Ramos (cell line): ENCODE results near the gene PPFIA3.
"Not testable (repeated sequence)": the region's sequence is repeated elsewhere in the genome, so short reads cannot be mapped to it uniquely, and the experiment has no call there.

Source experiments
- in situ Hi-C: fragments of 300-500 bp; cut with MboI; formaldehyde crosslinking; loops from one replicate; pipeline ENCODE4 v1.14.3; 2022; ENCODE audit warnings: low sequenced_read_pairs; ENCODE audit not compliant: unreplicated experiment

PPFIA3 gene

DNA sequence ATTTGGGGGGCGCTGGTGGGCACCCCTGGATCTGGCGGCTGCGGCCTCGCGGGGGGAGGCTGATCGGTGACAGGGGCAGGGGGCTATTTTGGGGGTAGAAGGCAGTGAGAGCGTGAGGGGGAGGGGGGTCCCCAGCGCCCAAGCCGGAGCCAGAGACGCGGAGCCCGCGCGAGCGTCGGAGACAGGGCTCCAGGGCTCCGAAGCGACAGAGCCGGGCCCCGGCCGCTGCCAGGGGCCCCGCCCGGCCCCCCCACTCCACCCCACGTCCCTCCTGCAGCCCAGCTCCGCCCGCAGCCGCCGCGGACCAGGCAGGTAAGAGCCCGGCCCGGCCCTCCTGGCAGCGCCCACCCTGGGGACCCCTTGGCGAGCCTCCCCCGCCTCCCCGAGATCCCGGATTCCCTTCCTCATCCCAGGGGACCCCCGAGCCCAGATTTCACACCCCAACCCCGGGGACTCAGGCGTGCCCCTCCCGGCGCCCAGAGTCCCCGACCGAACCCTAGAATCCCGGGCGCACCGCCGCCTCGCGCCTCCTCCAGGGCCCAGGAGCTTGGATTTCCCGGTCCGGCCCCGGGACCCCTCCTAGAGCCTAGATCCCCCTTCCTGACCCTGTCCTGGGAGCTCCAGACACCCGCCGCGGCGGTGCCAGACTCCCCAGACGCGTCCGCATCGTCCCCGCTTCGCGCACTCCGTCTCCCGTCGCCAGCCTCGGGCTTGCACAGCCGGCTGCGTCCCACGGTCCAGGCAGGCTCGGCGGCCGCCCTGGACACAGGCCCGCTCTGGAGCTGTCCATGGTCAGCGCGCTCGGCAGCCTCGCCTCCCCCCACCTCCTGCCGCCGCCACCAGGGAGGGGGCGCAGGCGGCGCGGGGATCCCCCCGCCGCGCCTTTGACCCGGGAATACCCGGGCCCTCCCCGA is at the start of gene PPFIA3:
TSS of gene PPFIA3 (plus strand) at position 134 of the 914 bp plus-strand sequence. CDS start 8,330 bp downstream, outside the sequence.
- in situ Hi-C loops: no loop called here

GRCh38 chr19:49070416-49070815 is 48.9 kb upstream of the PPFIA3 start:
- in situ Hi-C loops: no loop called here

- in situ Hi-C loops: no loop called here
Measured at GRCh38 chr19:49071860-49072547, 47.3 kb upstream of the PPFIA3 start.

DNA sequence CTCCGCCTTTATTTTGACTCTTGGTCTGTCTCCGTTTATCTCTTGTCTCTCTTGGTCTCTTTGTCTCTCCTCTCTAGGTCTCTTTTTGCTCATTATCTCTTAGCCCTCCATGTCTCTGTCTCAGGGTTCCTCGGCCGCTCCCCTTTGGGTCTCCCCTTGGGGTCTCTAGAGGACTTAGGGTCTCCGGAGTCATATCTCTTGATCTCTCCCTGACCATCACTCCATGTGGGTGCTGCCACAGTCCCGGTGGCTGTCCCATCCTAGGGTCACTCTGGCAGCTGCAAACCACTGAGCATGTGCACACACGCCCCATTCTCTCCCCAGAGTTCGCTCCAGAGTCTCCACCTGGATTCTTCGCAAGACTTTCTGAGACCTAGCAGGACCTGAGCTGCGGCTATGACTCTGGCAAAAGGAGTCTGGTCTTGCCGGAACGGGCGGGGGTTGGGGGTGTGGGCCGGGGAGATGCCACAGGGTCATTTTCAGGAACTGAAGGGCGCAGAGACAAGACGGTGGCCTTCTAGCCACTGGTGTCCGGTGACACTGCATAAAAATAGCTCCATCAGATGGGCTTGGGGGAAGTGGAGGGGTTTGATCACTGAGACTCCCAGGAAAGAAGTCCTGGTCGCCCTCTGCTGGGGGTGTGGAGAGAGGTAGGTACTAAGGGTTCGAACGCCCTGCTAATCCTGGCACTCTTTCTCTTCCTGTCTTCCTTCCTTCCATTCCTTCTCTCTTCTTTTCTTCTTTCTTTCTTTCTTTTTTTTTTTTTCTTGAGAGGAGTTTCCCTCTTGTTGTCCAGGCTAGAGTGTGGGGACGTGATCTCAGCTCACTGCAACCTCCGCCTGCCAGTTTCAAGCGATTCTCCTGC is 45.6 kb upstream of the PPFIA3 start:
- in situ Hi-C loops: no loop called here

GRCh38 chr19:49074869-49075268 is 44.5 kb upstream of the PPFIA3 start:
- in situ Hi-C loops: not testable (repeated sequence)

GRCh38 chr19:49080392-49080791 is 39.0 kb upstream of the PPFIA3 start:
- in situ Hi-C loops: no loop called here

- in situ Hi-C loops: no loop called here
Measured at GRCh38 chr19:49081273-49081672, 38.1 kb upstream of the PPFIA3 start.

- in situ Hi-C loops: no loop called here
Measured at GRCh38 chr19:49084206-49085019, 34.9 kb upstream of the PPFIA3 start.

- in situ Hi-C loops: no loop called here
Measured at GRCh38 chr19:49085020-49085867, 34.1 kb upstream of the PPFIA3 start, which contains the start of gene SNRNP70. Gene SNRNP70 (plus strand): TSS chr19:49085451. CDS start chr19:49086415, 964 bp downstream.

DNA sequence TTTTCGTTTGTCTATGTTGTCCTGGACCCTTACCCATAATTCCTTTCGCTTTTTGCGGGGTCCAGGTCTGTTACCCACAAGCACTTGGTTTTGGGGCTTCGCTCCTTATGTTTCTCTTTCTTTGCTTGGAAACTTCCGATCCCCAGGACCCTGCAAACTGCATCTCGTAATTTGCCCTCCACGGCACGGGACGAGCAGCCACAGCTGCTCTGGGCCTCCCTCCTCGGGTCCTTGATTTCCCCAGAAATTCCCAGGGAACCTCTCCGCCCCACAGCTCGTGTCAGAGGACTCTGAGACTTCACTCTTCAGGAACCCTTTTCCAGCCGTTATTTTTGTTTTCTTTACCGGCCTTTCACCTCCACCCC is 33.5 kb upstream of the PPFIA3 start:
- in situ Hi-C loops: no loop called here

DNA sequence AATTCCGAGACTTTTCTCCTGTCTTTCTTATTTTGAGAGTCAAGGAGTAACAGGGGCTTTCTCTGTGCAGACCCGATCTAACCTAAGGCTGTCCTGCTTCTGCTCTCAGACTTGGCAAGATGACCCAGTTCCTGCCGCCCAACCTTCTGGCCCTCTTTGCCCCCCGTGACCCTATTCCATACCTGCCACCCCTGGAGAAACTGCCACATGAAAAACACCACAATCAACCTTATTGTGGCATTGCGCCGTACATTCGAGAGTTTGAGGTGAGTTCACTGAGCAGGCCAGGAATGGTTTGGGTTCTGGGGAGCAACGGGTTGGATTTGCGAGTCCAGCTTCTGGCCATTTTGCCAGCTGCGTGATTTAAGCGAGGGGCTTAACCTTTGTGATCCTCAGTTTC is 33.0 kb upstream of the PPFIA3 start:
- in situ Hi-C loops: no loop called here

DNA sequence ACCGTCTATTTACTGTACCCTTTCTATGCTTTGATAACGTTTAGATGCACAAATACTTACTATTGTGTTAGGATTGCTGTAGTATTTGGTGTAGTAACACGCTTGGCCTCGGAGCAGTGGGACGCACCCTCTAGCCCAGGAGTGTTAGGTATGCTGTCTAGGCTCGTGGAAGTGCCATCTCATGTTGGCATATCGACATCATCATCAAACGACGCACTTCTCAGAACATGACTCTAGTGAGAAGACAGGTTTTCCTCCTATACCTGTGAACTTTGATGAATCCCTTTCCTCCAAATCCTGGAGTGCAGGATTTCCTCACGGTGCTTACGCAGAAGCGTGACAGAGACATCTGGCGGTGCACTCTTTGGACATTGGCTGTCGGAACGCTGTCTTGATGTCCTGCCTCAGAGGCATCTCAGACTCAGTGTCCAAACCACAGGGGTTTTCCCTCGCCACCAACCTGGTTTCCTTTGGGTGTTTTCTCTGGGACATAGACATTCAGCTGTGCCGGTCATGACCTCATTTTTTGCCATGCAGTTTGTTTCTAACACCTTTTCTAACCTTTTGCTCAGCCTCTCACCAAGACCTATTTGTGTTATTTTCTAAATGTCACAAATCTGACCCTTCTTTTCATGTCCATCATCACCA is 27.8 kb upstream of the PPFIA3 start:
- in situ Hi-C loops: loop anchor here (10.0 kb wide), 1 partner anchor 113 kb away; no protein-coding TSS in a partner anchor

GRCh38 chr19:49092686-49093085 is 26.7 kb upstream of the PPFIA3 start:
- in situ Hi-C loops: loop anchor here (10.0 kb wide), 1 partner anchor 112 kb away; no protein-coding TSS in a partner anchor

DNA sequence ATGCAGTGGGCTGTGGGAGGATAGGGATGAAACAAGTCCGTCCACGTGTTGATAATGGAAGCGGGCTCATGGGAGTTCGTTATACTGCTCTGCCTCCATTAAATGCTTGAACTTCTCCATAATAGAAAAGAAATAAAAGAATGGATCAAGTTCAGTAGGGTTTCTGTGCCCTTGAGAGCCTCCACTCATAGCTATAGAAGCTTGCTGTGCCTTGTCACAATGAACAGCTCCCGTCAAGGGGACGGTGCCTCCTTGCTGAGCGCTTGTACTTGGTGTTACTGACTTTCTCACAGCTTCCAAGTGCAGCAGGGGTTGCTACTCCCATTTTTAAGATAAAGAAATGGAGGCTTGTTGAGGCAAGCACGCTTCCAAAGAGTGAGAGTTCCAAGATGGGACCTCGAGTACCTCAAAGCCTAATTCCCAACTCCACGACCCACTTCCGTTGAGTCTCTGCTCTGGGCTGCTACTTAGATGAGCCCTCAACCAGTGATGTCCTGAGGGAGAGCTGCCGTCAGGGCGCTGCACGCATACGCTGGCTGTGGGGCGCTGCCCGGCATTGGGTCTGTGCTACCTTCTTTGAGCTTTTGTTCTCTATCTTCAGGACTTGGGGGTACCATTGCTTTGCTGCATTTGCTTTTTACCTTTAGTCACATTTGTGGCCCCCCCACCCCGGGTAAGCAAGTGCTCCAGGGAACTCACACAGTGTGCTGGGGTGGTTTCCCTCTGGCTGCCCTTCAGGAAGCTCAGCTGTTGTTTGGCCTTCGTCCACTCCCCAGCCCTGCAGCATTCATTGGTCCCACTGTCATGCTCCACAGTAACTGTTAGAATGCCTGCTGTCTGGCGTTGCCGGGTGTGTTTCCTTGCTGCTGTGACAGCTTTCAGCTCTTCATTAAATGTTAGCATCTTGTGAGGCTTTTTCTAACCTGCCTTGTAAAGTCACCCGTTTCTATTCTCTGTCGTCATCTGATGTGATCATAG is 24.6 kb upstream of the PPFIA3 start:
- in situ Hi-C loops: loop anchor here (10.0 kb wide), 1 partner anchor 110 kb away; no protein-coding TSS in a partner anchor

DNA sequence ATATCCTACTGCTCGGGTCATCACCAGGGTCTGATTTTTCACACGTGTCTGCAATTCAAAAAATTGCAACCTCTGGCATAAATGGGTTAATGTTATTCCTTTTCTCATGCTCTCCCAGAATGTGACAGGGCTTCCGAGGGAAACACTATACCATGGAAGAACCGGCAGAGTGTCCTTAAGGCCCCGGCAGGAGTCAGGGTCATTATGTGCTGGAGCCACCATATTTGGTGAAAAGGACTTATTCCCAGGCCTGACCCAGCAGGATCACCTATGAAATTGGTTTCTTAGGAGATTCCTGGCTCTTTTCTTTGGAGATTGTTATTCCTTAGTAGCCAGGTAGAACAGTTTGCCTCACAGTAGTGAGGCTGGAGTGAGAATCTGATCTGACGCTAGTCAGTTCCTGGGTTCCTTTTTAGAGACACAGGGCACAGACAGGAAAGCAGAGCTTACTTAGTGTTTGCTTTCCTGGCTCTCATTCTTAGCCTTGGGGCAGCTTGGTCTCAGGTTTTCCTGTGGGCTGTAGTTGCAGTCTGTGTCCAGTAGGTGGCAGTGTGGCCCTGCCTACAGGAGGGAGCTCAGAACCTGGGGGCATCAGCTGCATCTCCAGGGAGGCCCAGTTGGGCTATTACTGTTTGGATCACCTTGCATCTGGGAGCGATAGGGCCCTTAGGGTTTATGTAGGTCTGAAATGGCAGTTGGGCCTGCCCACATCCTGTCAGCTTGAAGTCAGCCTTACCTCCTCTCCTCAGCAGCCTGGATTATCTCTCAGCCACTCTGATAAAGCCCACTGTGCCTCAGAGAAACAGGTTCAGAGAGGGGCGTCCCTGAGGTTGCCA is 21.7 kb upstream of the PPFIA3 start:
- in situ Hi-C loops: loop anchor here (10.0 kb wide), 1 partner anchor 107 kb away; no protein-coding TSS in a partner anchor

DNA sequence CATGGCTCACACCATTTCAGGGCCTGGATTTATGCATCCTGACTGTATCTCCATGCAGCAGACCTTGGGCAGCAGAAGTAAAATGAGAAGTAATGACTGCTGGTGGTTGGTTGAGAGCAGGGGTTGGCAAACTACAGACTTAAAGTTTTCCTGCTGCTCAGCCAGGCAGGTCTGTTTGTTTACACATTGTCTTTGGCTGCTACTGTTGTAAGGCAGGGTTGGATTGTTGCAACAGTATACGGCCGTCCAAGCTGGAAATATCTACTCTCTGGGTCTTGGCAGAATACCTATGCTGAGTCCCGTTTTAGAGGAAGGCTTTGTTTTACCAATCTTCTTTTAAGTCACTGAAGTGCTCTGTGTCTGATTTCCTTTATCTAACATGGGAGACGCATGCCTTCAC is 20.5 kb upstream of the PPFIA3 start:
- in situ Hi-C loops: loop anchor here (10.0 kb wide), 1 partner anchor 106 kb away; no protein-coding TSS in a partner anchor
